Activated effector memory CD4-positive, alpha-beta T cell treated with anti-CD3 and anti-CD28 coated beads, Interleukin-2, amount 50 U/mL, for 16 hours (primary cell): ENCODE results near the gene BABAM2.

Experiments
- DNase-seq: peaks from one replicate; pipeline ENCODE4 v3.0.0-alpha.2; 2020

The BABAM2 gene

GRCh38 chr2:28267282-28267681 lies 376.8 kb downstream of the BABAM2 start:
- DNase-seq: no peak

- no peak for DNase-seq
Observed at GRCh38 chr2:28268386-28268785, 377.9 kb downstream of the BABAM2 start.

GRCh38 chr2:28269019-28269784 lies 378.7 kb downstream of the BABAM2 start:
- no peak for DNase-seq

GRCh38 chr2:28270456-28271152 lies 380.1 kb downstream of the BABAM2 start:
- no peak for DNase-seq

GRCh38 chr2:28271231-28271918 lies 380.8 kb downstream of the BABAM2 start:
- no peak for DNase-seq

GRCh38 chr2:28271919-28272250 lies 381.4 kb downstream of the BABAM2 start:
- no peak for DNase-seq

GRCh38 chr2:28273751-28274150 lies 383.2 kb downstream of the BABAM2 start:
- DNase-seq: no peak

- DNase-seq: no peak
Observed at GRCh38 chr2:28274911-28275685, 384.6 kb downstream of the BABAM2 start.

- peak; percentile 72 for DNase-seq
Observed at GRCh38 chr2:28276076-28276618, 385.6 kb downstream of the BABAM2 start.

- no peak for DNase-seq
Observed at GRCh38 chr2:28276807-28277206, 386.3 kb downstream of the BABAM2 start.

GRCh38 chr2:28277466-28277865 lies 386.9 kb downstream of the BABAM2 start:
- DNase-seq: no peak

- DNase-seq: no peak
Observed at GRCh38 chr2:28279371-28279770, 388.8 kb downstream of the BABAM2 start.

- no peak for DNase-seq
Observed at GRCh38 chr2:28280619-28281018, 390.1 kb downstream of the BABAM2 start.

- DNase-seq: no peak
Observed at GRCh38 chr2:28281739-28282138, 391.2 kb downstream of the BABAM2 start.

- DNase-seq: no peak
Observed at GRCh38 chr2:28282248-28282647, 391.7 kb downstream of the BABAM2 start.

GRCh38 chr2:28282861-28283646 lies 392.5 kb downstream of the BABAM2 start:
- no peak for DNase-seq

- DNase-seq: no peak
Observed at GRCh38 chr2:28283861-28284260, 393.3 kb downstream of the BABAM2 start.

GRCh38 chr2:28286678-28287077 lies 396.1 kb downstream of the BABAM2 start:
- DNase-seq: no peak

GRCh38 chr2:28287256-28287915 lies 396.9 kb downstream of the BABAM2 start:
- no peak for DNase-seq

GRCh38 chr2:28288620-28289019 lies 398.1 kb downstream of the BABAM2 start:
- no peak for DNase-seq

GRCh38 chr2:28291811-28292440 lies 401.4 kb downstream of the BABAM2 start:
- no peak for DNase-seq
